HG03045 (cell line): ENCODE measurements around the gene SESTD1.

ENCODE experiments used
- ATAC-seq: cut with Tn5 transposase; IDR thresholded peaks from one replicate; pipeline ENCODE4 v1.9.1; 2021; ENCODE audit warnings: mild to moderate bottlenecking, moderate library complexity; ENCODE audit not compliant: unreplicated experiment

SESTD1 gene, protein sequence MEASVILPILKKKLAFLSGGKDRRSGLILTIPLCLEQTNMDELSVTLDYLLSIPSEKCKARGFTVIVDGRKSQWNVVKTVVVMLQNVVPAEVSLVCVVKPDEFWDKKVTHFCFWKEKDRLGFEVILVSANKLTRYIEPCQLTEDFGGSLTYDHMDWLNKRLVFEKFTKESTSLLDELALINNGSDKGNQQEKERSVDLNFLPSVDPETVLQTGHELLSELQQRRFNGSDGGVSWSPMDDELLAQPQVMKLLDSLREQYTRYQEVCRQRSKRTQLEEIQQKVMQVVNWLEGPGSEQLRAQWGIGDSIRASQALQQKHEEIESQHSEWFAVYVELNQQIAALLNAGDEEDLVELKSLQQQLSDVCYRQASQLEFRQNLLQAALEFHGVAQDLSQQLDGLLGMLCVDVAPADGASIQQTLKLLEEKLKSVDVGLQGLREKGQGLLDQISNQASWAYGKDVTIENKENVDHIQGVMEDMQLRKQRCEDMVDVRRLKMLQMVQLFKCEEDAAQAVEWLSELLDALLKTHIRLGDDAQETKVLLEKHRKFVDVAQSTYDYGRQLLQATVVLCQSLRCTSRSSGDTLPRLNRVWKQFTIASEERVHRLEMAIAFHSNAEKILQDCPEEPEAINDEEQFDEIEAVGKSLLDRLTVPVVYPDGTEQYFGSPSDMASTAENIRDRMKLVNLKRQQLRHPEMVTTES

DNA sequence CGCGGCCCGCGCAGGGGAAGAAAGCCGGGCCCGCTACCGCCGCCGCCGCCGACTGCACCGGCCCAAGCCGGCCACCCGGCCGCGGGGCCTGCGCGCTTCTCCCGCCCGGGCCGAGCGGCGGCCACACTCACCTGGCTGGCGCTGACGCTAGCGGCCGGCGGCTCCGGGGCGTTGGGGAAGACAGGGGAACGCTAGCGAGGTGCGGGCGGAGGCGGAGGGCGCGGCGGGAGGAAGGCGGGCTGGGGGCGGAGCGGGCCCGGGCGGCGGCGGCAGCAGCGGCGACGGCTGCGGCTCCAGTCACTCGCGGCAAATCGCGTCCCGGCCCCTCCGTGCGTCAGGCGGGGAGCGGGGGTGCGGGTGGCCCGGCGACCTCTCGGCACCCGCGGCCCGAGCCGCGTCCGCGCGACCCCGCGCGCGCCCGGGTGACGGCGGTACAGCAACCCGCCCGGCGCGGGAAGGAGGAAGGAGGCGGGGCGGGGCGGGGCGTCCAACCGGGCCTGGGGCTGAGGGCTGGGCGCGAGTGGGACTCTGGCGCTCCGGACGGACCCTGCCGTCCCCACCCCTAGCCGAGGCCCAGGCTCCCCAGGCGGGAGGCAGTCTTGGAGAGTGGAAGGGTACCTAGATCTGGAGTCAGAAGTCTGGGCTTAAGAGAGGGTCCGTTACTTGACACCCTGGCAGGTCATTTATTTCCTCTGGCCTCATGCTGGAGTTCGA, at the start of gene SESTD1:
Gene SESTD1, minus strand, starts transcription at position 465 of the 714 bp plus-strand sequence. CDS start 72,991 bp downstream, outside the sequence.
- ATAC-seq, result peak; percentile 74

DNA sequence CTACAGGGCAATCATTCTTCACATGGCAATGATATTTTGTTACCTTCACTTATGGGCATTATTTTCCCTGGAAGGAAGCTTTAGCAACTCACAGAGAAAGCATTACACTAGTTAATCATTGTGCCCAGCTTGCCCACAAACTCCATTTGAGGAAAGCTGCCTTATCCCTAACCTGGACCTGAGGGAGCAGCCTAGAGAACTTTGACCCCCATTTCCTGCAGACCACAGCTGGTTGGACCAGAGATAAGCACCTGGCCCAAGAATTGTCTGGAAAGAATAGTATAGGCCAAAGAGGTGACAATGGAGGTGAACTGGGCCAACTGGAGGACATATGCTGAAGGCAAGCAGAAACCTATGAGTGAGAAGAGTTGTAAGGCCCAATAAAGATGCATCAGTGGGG, 48.4 kb upstream of the SESTD1 start:
- no peak for ATAC-seq

- no peak for ATAC-seq
These were observed 46.5 kb upstream of the SESTD1 start for GRCh38 chr2:179311101-179311500.

GRCh38 chr2:179307616-179308371, 43.2 kb upstream of the SESTD1 start:
- no peak for ATAC-seq

DNA sequence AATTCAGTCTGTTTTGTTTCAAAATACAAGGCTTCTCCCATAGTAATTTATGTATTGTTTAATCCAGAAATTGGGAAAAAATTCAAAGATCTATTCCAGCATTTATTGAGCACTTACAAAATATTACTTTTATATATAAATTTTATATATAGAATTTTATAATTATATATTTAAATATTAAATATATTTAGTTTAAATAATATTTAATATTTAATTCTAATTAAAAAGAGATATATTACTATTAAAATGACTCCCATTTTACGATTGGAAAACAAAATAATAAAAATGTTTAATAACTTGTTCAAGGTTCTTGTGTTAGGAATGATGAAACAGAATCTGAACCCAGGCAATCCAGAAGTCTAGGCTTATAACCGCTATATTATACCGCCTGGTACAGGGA, 40.5 kb upstream of the SESTD1 start:
- no peak for ATAC-seq

- ATAC-seq, result no peak
These were observed 39.8 kb upstream of the SESTD1 start for GRCh38 chr2:179304424-179304823.

DNA sequence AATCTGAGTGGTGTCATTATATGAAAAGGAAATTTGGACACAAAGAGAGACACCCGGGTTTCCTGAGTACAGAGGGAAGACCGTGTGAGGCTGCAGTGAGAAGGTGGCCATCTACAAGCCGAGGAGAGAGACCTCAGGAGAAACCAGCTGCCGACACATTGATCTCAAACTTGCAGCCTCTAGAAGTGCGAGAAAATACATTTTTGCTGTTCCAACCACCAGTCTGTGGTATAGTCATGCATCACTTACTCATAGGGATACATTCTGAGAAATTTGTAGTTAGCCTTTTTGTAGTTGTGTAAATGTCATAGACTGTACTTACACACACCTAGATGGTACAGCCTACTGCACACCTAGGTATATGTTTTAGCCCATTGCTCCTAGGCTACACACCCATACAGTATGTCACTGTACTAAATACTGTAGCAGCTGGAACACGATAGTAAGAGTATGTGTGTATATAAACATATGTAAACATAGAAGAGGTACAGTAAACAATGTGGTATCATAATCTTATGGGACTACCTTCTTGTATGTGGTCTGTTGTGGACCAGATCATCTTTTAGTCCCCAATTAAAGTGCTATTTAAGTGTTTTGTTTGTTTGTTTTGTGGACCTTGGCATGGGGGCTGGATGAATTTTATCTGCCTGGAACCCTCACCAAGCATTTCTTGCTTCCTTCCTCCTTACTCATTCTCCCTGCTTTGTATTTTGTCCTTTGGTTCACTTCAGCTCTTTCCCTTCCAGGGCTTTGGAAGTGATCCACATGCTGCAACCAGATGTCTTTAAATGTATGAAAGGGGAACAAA, 38.3 kb upstream of the SESTD1 start:
- no peak for ATAC-seq

DNA sequence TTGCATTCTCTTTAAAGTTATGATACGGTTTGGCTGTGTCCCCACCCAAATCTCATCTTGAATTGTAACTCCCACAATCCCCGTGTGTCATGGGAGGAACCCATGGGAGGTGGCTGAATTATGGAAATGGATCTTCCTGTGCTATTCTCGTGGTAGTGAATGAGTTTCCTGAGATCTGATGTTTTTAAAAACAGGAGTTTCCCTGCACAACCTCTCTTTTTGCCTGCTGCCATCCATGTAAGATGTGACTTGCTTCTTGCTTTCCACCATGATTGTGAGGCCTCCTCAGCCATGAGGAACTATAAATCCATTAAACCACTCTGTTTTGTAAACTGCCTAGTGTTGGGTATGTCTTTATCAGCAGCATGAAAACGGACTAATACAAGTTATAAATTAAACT, 37.5 kb upstream of the SESTD1 start:
- ATAC-seq, result no peak

- ATAC-seq, result no peak
These were observed 34.0 kb upstream of the SESTD1 start for GRCh38 chr2:179298666-179299065.

GRCh38 chr2:179297927-179298326, 33.3 kb upstream of the SESTD1 start:
- no peak for ATAC-seq

DNA sequence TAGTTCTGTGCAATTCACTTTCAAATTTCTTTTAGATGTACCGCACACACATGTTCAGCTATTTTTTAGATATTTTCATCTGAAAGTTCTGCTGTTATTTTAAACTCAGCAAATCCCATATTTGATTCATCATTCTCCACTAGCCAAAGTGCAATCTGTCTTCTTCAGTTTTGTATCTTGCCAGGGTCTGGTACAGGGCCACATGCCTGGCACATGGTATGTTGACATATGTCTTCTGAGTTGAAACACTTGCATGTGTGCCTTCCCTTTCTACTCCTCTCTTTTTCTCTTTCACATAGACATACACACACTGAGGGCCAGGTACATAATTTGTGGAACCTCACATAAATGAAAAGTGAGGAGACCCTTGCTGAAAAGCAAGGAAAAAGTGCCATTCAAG, 25.7 kb upstream of the SESTD1 start:
- ATAC-seq, result no peak

- no peak for ATAC-seq
These were observed 20.4 kb upstream of the SESTD1 start for GRCh38 chr2:179285060-179285459.

DNA sequence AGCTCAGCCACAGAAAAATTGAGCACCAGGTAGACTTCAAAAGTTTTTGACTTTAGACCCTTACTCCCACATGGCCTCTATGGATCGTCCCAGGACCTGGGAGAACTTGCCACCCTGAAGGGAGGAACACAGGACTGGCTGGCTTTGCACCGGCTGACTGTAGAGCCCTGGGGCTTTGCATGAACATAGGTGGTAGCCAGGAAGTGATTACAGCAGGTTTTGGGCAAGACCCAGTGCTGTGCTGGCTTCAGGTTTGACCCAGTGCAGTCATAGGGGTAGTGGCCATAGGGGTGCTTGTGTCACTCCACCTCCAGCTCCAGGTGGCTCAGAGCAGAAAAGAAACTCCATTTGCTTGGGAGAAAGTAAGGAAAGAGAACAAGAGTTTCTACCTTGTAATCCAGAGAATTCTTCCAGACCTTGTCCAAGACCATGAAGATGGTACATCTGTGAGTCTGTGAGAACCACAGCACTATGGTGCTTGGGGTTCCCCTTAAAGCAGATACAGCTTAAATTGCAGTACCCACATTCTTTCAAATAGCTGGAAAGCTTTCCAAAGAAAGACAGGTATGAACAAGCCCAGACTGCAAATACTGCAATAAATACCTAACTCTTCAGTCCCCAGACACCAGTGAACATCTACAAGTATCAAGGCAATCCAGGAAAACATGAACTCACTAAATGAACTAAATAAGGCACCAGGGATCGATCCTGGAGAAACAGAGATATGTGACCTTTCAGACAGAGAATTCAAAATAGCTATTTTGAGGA, 13.0 kb upstream of the SESTD1 start:
- ATAC-seq, result no peak

DNA sequence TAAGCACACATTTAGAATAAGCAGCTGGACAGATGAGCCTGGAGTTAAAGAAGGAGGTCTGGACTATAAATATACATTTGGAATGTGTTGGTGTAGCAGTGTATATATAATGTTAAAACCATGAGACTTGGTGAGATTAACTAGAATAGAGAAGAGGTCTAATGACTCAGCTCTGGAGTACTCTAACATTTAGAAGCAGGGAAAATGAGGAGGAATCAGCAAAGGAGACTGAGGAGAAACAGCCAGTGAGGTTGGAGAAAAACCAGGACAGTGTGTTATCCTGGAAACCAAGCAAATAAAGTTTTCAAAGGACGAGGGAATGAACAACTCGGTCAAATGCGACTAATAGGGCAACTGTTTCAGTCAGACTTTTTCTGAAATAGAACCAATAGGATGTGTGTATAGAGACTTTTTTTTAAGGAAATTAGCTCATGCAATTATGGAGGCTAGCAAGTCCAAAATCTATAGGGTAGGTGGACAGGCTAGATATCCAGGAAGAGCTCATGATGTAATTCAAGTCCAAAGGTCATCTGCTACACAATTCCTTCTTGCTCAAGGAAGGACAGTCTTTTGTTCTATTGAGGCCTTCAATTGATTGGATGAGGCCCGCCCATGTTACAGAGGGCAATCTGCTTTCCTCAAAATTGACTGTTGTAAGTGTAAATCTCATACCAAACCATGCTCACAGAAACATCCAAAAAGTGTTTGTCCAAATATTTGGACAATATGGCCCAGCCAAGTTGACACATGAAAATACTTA, 10.8 kb upstream of the SESTD1 start:
- no peak for ATAC-seq

- ATAC-seq, result peak; percentile 73
These were observed 10.1 kb upstream of the SESTD1 start for GRCh38 chr2:179274749-179275148.

GRCh38 chr2:179273461-179273962, 8.9 kb upstream of the SESTD1 start:
- ATAC-seq, result no peak

DNA sequence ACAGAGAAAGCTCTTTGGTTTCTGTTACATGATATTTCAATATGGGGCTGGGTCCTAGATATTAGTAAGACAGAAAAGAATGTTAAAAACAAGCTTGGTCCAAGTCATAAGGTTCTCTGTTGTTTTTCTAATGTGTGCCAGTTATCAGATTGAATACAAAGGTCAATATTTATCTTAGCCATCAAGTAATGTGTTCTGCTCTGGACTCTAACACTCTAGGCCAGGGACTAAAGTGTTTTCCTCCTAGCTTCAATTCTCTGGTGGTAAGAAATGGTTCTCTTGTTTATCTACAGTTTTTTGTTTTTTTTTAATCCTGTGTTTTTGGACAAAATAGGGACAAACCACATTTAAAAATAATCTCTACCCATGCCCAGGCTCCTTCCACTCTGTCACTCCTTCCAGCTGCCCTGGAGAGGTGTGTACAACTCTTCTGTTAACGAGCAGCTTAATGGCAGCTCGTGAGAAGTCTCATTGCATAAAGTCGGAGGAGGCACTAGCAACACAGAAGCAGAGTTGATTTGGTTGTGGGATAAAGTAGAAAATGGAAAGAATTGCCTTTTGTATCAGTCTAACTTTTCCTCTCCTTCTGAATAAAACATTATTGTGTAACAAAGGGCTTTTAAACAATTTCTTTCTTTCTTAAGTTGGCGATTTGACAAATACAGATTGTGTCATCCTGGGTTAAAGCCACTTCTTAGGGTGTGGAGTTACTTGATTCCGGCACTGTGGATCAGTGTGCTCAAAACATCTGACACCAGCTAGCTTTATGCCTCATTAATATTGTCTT, 8.0 kb upstream of the SESTD1 start:
- no peak for ATAC-seq

GRCh38 chr2:179270689-179271088, 6.1 kb upstream of the SESTD1 start:
- no peak for ATAC-seq
